NT2/D1 (cell line): ENCODE results near the gene ACAD8.

ENCODE experiments used
- DNase-seq: peaks from one replicate; pipeline ENCODE4 v3.0.0-alpha.2; 2011; ENCODE audit warnings: low read depth, low spot score
- H3K27me3 ChIP-seq: 2 replicates; pipeline ENCODE4 v1.6.0; 2011; ENCODE audit warnings: mild to moderate bottlenecking; ENCODE audit not compliant: insufficient read length, insufficient read depth
- H3K36me3 ChIP-seq: 2 replicates; pipeline ENCODE4 v1.6.1; 2011; ENCODE audit warnings: mild to moderate bottlenecking, low read length, mixed read lengths; ENCODE audit not compliant: insufficient read depth, insufficient read length
- H3K4me1 ChIP-seq: 2 replicates; pipeline ENCODE4 v1.5.1; 2011; ENCODE audit not compliant: insufficient read depth, insufficient read length
- H3K4me3 ChIP-seq: 2 replicates; pipeline ENCODE4 v1.5.1; 2011; ENCODE audit warnings: low read depth; ENCODE audit not compliant: insufficient read length
- H3K9ac ChIP-seq: 2 replicates; pipeline ENCODE4 v1.6.0; 2011; ENCODE audit warnings: low read depth; ENCODE audit not compliant: insufficient read length
- H3K9me3 ChIP-seq: 2 replicates; pipeline ENCODE4 v1.5.1; 2011; ENCODE audit warnings: mild to moderate bottlenecking, low read length; ENCODE audit not compliant: insufficient read depth
- SUZ12 ChIP-seq: IDR thresholded peaks from 2 replicates; pipeline ENCODE4 v1.6.1; 2011; ENCODE audit not compliant: insufficient read length, insufficient read depth; ENCODE audit errors: extremely low read depth
- YY1 ChIP-seq: IDR thresholded peaks from 2 replicates; pipeline ENCODE4 v1.6.1; 2011; ENCODE audit not compliant: insufficient read length, insufficient read depth
- ZNF274 ChIP-seq: IDR thresholded peaks from 2 replicates; pipeline ENCODE4 v1.6.1; 2011; ENCODE audit warnings: mild to moderate bottlenecking, low read depth, low read length

Gene ACAD8

GRCh38 chr11:134260503-134260902 lies 7.1 kb downstream of the ACAD8 start:
- peaks cover 71% of the 10 kb centered on the region for H3K36me3 ChIP-seq
- no peaks in the 10 kb centered on the region for H3K4me1 ChIP-seq
- no peak for DNase-seq
- no peaks in the 10 kb centered on the region for H3K9me3 ChIP-seq
- no peak overlapping the region for H3K9ac ChIP-seq
- no peaks in the 10 kb centered on the region for H3K27me3 ChIP-seq
- TF ChIP-seq YY1 (no peak), ZNF274 (no peak), SUZ12 (no peak)
- H3K4me3 ChIP-seq = no peak overlapping the region

GRCh38 chr11:134260983-134261382 lies 7.6 kb downstream of the ACAD8 start:
- DNase-seq = no peak
- H3K36me3 ChIP-seq = peaks cover 71% of the 10 kb centered on the region
- H3K9me3 ChIP-seq = no peaks in the 10 kb centered on the region
- no peak overlapping the region for H3K9ac ChIP-seq
- no peak for TF ChIP-seq ZNF274
- H3K4me3 ChIP-seq = no peak overlapping the region
- no peaks in the 10 kb centered on the region for H3K27me3 ChIP-seq
- H3K4me1 ChIP-seq = no peaks in the 10 kb centered on the region

- Histone ChIP-seq H3K4me1 (no peaks in the 10 kb centered on the region), H3K36me3 (peaks cover 66% of the 10 kb centered on the region), H3K27me3 (no peaks in the 10 kb centered on the region), H3K9me3 (no peaks in the 10 kb centered on the region), H3K4me3 (no peak overlapping the region), H3K9ac (no peak overlapping the region)
- no peak for DNase-seq
- TF ChIP-seq ZNF274 (no peak), YY1 (no peak), SUZ12 (no peak)
These were observed 8.5 kb downstream of the ACAD8 start for GRCh38 chr11:134261626-134262488.

- no peaks in the 10 kb centered on the region for H3K9me3 ChIP-seq
- H3K4me3 ChIP-seq = no peak overlapping the region
- TF ChIP-seq YY1 = no peak
- TF ChIP-seq ZNF274 = no peak
- no peak for TF ChIP-seq SUZ12
- peaks cover 41% of the 10 kb centered on the region for H3K36me3 ChIP-seq
- no peak overlapping the region for H3K9ac ChIP-seq
- DNase-seq = no peak
- H3K27me3 ChIP-seq = no peaks in the 10 kb centered on the region
- H3K4me1 ChIP-seq = peaks cover 2% of the 10 kb centered on the region
These were observed 11.8 kb downstream of the ACAD8 start for GRCh38 chr11:134264966-134265764.

GRCh38 chr11:134266440-134266839 lies 13.1 kb downstream of the ACAD8 start:
- Histone ChIP-seq H3K27me3 (peaks cover 2% of the 10 kb centered on the region), H3K9me3 (no peaks in the 10 kb centered on the region), H3K36me3 (peaks cover 29% of the 10 kb centered on the region), H3K4me3 (no peak overlapping the region), H3K4me1 (peaks cover 3% of the 10 kb centered on the region), H3K9ac (no peak overlapping the region)
- TF ChIP-seq ZNF274 (no peak), YY1 (no peak), SUZ12 (no peak)
- DNase-seq = no peak

GRCh38 chr11:134266841-134267251 lies 13.5 kb downstream of the ACAD8 start:
- Histone ChIP-seq H3K9me3 (no peaks in the 10 kb centered on the region), H3K4me3 (no peak overlapping the region), H3K9ac (no peak overlapping the region), H3K4me1 (peaks cover 3% of the 10 kb centered on the region), H3K36me3 (peaks cover 25% of the 10 kb centered on the region), H3K27me3 (peaks cover 5% of the 10 kb centered on the region)
- TF ChIP-seq SUZ12 (no peak), YY1 (no peak), ZNF274 (no peak)
- no peak for DNase-seq

GRCh38 chr11:134267461-134267860 lies 14.1 kb downstream of the ACAD8 start:
- H3K9ac ChIP-seq = no peak overlapping the region
- no peak for DNase-seq
- H3K9me3 ChIP-seq = no peaks in the 10 kb centered on the region
- peaks cover 3% of the 10 kb centered on the region for H3K4me1 ChIP-seq
- TF ChIP-seq SUZ12 (no peak), ZNF274 (no peak), YY1 (no peak)
- H3K27me3 ChIP-seq = peaks cover 5% of the 10 kb centered on the region
- peaks cover 20% of the 10 kb centered on the region for H3K36me3 ChIP-seq
- no peak overlapping the region for H3K4me3 ChIP-seq
